ENCODE results near the gene ZNF438.
"Not testable (repeated sequence)": the region's sequence is repeated elsewhere in the genome, so short reads cannot be mapped to it uniquely, and the experiment has no call there.

The ZNF438 gene

DNA sequence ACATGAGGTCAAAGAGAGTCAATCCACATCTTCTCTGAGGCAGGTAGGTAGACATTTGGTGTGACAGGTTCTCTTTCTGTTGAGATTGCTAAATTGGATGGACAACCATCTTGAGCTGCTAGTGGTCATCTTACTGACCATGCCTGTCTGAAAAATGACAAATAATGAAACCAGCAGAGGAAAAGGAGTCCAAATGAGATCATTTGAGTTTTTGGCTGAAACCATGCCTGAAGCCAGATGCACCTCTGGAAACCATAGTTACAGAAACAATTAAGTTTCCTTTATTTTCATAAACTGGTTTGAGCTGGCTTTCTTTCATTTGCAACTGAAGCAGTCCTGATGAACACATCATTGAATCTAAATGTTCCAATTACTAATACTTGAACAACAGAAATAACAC, 100.6 kb downstream of the ZNF438 start:
- no peak for DNase-seq

DNA sequence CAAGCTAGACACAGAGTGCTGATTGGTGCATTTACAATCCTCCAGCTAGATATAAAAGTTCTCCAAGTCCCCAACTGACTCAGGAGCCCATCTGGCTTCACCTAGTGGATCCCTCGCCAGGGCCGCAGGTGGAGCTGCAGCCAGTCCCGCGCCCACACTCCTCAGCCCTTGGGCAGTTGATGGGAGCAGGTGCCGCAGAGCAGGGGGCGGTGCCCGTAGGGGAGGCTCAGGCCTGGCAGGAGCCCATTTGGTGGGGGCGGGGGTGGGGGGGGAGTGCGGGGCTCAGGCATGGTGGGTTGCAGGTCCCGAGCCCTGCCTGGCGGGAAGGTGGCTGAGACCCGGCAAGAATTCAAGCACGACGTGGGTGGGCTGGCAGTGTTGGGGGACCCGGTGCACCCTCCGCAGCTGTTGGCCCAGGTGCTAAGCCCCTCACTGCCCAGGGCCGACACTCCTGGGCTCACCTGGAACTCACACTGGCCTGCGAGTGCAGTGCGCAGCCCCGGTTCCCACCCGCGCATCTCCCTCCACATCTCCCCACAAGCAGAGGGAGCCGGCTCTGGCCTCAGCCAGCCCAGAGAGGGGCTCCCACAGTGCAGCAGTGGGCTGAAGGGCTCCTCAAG, 101.7 kb downstream of the ZNF438 start:
- no peak for DNase-seq

DNA sequence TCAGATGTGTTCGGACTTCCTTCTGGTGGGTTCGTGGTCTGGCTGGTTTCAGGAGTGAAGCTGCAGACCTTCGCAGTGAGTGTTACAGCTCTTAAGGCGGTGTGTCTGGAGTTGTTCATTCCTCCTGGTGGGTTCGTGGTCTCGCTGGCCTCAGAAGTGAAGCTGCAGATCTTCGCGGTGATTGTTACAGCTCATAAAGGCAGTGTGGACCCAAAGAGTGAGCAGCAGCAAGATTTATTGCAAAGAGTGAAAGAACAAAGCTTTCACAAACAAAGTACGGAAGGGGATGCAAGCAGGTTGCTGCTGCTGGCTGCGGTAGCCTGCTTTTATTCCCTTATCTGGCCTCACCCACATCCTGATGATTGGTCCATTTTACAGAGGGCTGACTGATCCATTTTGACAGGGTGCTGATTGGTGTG, 102.3 kb downstream of the ZNF438 start:
- DNase-seq, result not testable (repeated sequence)

DNA sequence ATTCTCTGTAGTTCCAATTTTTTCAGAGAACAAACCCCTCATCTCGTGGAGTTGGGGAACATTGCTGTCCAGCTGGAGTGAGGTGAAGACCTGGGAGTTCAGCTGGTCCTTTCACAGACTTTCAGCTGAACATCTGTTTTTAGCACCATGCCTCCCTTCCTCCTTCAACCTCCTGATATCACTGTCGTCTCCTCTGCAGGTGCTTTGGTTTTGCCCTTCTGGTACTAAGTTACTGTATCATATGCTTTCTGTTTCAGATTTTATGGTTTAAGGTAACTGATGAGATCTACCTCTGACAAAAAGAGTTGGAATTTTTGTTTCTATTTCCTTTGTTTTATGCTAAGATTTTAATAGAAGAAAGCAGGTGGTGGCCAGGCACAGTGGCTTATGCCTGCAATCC, 102.9 kb downstream of the ZNF438 start:
- no peak for DNase-seq

DNA sequence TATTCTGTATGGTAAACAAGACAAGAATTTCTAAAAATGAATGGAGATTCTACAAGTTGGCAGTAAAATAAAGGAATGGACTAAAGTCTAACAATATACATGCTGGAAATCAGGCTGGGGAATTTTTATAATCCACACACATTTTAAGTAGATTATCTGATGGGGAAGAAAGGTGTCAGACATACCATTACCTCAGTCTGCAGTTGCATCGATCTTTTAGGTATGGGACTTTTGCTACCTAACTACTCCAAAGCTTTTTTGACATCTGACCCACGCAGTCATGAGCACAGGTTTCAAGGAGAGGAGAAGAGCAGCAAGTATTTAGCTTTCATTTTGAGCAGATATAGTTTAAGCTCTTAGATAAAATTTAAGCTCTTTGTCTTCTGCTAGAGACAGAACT, 113.0 kb downstream of the ZNF438 start:
- no peak for DNase-seq

DNA sequence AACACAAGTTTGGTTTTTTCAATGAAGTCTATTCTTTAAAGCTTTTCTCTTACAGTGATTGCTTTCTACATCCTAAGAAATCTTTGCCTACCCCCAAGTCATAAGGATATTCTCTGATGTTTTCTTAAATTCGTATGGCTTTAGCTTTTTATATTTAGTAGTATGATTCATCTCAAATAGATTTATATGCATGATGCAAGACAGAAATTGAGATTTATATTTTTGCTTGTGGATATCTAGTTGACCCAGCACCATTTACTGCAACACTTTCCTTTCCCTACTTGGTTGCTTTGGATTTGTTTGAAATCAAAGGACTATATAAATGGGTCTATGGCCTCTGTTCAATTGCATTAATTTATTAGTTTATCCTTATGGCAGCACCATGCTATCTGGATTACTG, 113.9 kb downstream of the ZNF438 start:
- no peak for DNase-seq

DNA sequence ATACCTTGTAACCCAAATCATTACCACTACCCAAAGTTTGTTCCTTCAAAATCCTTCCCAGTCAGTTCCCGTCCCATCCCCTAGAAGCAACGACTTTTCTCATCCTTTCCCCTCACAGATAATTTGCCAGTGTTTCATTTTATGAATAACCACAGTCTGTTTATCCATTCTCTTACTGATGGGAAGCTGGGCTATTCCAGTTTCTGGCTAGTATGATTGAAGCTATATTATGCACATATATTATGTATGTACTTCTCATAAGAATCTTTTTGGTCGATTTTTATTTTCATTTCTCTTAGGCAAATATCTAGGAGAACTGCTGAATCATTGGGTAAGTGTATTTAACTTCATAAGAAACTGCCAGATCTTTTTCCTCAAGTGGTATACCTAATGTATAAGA, 114.6 kb downstream of the ZNF438 start:
- DNase-seq, result no peak

DNA sequence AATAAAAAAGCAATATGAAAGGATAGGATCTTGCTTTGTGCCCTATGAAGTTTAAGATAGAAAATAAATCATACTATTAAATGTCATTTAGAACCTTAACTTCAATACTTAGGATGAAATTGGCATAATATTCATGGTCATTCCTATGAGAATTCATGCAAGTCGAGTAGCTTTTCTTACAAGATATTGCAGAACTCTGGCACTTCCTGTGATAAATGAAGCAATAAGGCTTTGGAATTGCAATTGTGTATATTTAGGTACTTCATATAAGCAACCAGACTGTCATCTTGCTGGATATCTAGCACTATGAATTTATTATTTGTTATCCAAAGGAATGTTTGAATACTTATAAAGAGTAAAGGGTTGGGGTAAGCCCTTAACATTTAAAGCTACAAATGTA, 116.5 kb downstream of the ZNF438 start:
- no peak for DNase-seq

DNA sequence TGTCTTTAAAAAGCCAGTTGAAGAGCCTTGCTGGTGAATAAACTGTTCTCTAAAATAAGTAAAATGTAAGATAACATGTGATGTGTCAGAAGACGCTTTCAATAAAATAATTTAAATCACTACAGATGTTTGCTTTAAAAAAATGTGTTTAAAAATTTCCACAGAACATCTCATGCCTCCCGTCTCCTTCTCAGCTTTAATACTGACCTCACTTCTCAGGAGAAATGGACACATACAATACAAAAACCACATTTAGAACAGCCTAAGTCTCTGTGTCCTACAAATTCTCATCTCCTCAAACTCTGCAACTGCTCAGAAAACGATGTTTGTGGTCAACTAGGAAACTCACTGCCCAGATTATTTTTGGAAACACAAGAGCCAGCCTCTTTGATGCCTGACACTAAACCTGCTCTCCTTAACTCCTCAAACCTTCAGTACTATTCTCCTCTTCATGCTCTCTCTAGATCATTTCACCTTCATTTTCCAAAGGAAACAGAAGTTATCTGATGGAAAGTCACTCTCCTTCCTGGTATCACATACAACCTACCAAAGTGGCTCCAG, 120.3 kb downstream of the ZNF438 start:
- no peak for DNase-seq

DNA sequence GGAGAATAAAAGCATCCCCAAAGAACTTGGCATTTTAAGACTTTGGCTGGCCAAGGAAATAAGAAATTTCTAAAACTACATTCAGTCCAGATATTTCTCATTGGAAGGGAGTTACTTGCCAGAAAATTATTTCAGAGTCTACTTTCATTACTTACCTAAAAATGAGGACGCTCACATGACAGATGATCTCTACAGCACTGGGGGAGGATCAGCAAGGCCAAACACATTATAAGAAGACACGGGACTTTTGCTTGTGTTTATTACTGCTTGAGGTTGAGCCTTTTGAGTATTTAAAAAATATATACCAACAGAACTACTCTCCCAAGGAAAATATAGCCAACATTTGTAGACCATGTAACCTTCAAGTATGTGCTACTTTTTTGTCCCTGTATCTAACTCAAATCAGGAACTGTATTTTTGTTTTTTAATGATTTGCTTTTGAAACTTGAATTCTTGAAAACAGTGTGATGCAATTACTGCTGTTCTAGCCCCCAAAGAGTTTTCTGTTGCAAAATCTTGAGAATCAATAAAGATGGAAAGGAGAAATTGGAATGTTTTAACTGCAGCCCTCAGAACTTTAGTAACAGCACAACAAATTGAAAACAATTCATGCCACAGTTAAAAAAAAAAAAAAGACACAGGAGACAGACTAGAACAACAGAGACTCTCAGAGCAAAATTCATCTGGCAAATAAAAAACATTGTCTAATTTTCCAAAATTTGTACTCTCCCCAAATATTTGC, 128.1 kb downstream of the ZNF438 start:
- DNase-seq, result no peak

DNA sequence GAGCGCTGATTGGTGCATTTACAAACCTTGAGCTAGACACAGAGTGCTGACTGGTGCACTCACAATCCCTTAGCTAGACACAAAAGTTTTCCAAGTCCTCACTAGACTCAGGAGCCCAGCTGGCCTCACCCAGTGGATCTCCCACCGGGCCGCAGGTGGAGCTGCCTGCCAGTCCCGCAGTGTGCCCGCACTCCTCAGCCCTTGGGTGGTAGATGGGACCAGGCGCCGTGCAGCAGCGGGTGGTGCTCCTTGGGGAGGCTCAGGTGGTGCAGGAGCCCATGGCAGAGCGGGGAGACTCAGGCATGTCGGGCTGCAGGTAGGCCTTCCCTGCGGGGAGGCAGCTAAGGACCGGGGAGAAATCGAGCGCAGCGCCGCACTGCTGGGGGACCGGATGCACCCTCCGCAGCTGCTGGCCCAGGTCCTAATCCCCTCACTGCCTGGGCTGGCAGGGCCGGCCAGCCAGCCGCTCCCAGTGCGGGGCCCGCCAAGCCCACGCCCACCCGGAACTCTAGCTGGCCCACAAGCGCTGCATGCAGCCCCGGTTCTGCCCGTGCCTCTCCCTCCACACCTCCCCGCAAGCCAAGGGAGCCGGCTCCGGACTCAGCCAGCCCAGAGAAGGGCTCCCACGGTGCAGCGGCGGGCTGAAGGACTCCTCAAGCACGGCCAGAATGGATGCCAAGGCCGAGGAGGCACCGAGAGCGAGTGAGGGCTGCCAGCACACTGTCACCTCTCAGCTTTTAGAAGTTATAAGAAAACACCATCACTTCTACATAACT, 128.9 kb downstream of the ZNF438 start:
- no peak for DNase-seq

DNA sequence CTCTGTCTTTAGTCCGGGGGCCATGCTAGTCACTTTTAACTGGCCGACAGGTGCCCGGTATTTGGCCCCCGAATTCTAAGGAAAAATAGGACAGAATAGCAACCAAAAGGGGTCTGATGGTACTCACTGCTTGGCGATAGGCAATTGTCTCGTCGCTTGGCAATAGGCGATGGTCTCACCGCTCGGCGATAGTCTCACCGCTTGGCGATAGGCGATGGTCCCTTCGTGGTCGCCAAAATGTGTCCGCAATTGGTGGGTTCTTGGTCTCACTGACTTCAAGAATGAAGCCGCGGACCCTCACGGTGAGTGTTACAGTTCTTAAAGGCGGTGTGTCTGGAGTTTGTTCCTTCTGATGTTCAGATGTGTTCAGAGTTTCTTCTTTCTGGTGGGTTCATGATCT, 130.2 kb downstream of the ZNF438 start:
- not testable (repeated sequence) for DNase-seq

DNA sequence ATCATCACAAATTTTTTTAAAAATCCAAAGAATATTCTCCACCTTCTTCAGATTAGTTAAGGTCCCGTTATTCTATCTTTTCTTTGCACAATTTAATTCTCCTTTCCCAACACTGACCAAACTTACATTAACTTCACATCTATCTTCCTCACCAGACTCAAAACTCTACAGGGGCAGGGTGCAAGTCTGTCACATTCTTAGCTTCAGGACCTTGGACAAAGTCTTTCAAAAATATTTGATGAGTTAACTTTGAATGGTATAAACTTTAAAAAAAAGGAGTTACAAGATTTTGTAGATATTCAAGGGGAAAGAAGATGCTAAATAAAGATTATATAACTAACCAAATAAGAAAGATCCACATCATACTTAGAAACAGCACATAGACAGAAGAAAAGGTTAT, 132.7 kb downstream of the ZNF438 start:
- no peak for DNase-seq

DNA sequence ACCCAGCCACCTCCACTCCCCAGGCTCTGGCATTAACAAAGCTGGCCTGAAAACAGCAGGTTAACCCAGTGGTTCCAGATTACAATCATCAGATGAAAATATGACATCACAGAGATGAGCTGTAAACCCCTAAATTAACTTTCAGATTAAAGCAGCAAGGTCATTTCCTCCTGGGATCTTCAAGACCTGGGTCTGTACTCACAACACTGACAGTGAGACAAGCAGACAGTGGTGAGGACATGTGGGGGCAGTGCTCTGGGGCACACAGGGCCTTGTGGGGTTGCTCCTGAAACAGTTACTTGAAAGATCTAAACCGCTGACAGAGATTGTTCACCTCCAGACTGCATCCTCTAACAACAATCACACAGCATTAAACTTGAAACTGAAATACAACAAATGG, 134.1 kb downstream of the ZNF438 start:
- DNase-seq, result no peak

DNA sequence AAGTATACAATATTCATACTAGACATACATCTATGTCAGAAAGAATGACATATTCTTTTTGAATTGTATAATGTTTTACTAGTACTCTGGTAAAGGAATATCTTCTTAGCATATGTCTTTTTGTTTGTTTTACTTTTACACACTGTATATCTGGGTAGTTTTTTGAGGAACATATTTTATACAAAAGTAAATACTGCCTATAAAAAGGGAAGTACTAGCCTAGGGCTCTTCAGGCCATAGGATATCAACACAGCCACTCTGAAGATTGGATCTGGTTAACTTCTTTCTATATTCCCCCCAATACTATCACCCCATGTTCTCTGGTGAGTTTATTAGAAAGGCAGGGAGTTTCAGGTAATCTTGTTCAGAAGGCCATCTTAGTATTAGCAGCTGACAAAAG, 134.6 kb downstream of the ZNF438 start:
- DNase-seq, result no peak

DNA sequence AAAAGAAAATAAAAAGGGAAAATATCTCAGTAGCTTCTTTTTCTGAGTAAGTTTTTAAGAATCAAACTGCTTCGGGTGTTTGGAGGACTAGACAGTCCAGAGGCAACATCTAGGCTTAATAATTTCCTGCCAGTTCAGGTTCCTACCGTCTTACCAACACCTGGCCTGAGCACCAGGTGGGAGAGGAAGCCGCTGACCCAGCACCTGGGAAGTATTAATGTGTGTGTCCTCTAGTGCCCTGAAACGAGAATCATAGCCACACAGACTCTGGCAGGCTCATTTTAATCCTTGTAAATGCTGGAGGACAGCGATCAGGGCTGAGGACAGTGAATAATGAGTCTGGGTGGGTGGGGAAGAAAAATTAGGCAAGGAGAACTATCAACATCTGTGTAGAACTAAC, 137.4 kb downstream of the ZNF438 start:
- DNase-seq, result no peak

DNA sequence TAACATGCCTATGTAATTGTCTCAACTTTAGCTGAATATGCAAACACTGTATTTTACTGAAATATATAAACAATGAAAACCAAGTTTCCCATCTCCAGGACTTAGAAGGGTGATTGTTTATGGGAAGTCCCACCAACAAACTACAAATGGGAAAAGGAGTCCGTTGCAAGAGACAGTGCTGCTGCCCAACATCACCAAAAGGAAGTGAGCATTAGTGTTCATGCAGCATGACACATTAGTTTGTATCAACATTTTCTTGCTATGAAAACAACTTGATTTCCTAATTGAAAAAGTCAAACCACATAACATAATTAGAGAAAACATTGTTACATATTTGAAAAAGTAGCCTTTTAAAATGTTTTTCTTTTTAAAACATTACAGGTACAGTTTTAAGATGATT, 138.5 kb downstream of the ZNF438 start:
- DNase-seq, result no peak

DNA sequence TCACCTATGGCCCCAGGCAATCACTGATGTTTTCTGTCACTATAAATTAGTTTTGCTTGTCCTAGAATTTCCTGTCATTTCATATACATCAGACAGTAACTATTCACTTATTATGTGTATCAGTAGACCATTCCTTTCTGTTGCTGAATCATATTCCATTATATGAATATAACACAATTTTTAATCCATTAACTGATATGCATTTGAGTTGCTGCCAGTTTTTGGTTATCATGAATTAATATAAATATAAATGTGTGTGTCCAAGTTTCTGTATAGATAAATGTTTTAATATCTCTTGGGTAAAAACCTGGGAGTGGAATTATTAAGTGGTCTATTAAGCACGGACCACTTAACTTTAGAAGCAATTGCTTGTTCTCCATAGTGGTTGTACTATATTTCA, 143.8 kb downstream of the ZNF438 start:
- no peak for DNase-seq

DNA sequence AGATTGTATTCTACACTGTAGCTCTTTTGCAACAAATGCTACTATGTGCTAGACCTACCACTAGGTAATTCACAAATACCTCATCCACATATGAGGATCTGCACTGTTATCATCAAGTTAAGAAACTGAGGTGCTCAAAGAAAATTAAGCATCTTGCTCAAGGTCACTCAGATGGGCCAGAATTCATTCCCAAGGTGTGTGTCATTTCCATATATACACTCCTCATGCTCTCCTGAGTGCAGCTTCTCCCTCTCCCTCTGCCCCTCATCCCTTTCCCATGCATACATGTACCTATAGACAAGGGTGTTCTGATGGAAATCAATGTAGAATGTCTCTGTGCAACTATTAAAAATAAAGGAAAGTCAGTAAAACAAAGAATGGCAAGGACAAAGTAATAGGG, 146.2 kb downstream of the ZNF438 start:
- no peak for DNase-seq

DNA sequence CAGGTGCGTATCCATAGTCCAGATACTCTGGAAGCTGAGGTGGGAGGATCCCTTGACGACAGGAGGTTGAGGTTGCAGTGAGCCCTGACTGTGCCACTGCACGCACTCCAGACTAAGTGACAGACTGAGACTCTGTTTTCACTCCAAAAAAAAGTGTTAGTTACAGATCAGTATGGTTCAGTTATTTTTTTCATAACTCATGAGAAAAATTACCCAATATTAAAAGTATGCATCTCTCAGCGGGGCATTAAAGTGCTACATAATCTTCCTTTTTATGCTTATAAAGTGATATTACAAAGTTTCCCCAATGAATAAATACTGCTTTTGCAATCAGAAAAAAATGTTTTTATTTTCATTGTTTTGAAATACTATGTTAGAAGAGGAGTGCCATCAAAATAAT, 147.9 kb downstream of the ZNF438 start:
- no peak for DNase-seq

DNA sequence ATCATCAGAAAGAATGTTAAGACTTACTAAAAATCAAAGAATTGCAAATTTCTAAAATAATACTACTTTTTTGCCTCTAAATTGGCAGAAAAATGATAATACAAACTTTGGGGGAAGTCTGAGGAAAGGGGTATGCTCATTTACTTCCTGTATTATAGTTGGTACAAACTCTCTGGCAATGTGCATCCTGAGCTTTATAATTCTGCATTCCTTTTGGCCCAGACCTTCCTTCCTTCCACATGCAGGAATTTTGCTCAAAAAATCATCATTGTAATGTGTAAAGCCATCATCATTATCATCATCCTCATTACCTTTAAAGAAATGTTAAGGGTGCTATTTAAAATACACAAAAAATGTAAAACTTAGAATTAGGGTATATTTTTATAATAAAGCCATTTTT, 148.5 kb downstream of the ZNF438 start:
- no peak for DNase-seq

DNA sequence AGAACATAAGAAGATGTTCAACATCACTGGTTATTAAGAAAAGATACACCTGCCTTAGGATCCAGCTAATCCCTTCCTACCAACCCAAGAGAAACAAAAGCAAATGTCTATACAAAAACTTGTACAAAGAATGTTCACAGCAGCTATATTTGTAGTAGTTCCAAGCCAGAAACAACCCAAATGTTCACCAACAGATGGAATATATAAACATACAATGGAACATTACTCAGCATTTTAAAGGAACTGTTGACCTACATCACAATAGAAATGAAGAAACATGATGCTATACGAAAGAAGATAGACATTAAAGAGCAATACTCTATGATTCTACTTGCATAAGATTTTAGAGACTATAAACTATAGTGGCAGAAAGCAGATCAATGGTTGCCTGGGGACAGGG, 149.4 kb downstream of the ZNF438 start:
- no peak for DNase-seq

DNA sequence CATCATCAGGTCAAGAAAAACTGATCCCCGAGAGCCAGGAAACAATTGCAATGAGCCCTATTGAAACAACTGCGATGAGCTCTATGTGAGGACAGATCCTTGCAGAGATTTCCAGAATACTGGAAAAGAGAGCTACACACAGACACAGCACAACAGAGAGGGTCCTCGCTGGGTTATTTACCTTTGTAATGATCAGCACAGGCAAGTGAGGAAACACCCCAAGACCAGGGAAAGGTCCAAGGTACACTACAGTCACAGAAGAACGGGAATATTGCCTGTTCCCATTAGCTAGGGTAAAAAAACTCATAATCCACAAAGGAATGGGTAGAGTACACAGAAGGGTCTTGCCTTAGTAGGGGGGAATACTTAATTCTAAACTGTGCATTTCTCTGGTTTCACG, 152.7 kb downstream of the ZNF438 start:
- DNase-seq, result no peak

DNA sequence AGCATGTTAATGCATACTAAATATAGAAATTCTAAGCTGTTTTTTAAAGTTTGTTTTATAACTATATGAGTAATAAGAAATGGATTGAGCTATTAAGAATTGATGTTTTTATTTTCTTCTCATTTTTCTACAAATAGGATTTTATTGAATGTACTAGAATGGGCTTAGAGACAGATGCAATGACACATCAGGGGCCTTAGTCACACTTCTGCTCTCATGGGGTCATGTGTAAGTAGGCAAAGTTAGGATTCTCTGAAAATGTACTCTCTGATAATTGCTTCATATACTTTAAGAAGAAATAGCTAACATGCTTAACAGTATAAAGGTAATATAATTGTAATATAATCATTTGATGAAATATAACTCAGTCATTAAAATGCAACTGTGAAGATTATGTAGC, 154.6 kb downstream of the ZNF438 start:
- no peak for DNase-seq
